Inflammatory macrophage (primary cell): ENCODE measurements around the gene RRP1B.
"Not testable (repeated sequence)": the region's sequence is repeated elsewhere in the genome, so short reads cannot be mapped to it uniquely, and the experiment has no call there.

Experiments used
- DNase-seq, 2 donors: peaks; one replicate each; pipeline ENCODE4 v3.0.0-alpha.2; 2020 to 2022

Gene RRP1B

DNA sequence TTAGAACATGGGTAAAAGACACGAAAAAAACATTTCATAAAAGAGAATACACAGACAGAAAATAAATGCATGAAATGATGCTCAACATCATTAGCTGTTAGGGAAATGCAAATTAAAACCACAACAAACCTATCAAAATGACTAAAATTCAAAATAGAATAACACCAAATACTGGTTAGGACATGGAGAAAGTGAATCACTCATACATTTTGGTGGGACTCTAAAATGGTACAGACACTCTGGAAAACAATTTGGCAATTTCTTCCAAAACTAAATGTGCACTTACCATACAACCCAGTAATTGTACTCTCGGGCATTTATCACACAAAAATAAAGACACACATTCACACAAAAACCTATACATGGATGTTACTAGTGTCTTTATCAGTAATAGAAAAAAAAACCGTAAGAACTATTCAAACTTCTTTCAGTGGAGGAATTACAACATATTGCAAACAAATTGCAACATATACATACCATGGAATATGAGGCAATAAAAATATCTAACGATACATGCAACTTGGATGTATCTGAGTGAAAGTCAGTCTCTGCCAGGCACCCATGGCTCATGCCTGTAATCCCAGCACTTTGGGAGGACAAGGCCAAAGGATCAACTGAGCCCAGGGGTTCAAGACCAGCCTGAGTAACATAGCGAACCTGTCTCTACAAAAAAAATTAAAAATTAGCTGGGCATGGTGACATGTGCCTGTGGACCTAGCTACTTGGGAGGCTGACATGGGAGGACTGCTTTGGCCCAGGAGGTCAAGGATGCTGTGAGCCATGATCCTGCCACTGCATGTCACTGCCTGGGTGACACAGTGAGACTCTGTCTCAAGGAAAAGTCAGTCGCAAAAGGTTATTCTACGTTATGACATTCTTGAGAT, 19.6 kb upstream of the RRP1B start:
- DNase-seq: peak in 1 of 2 donors; percentile 72

DNA sequence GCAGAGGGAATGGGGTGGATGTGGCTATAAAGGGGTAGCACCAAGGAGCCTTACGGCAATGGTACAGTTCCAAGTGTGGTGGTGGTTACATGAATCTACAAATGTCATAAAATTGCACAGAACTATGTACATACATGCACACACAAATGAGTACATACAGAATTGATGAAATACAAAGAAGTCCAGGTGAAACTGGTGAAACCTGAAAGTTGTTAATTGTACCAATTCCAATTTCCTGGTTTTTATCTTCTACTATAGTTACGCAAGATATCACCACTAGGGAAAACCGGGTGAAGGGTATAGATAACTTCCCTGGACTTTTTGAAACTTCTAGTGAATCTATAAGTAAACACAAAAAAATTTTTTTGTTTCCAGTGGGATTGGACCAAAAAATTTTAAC, 19.0 kb upstream of the RRP1B start:
- no peak for DNase-seq

DNA sequence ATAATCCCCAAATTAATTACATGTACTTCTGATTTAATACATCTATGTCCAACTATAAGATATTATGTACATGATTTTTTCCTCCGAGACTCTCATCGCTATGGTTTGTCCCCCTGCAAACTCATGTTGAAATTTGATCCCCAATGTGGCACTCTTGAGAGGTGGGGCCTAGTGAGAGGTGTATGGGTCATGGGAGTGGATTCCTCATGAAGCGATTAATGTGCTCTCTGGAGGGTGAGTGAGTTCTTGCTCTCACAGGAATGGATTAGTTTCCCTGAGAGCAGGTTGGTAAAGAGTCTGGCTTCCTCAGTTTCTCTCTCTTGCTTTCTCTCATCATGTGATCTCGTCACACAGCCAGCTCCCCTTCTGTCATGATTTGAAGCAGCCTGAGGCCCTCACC, 16.2 kb upstream of the RRP1B start:
- DNase-seq: no peak

DNA sequence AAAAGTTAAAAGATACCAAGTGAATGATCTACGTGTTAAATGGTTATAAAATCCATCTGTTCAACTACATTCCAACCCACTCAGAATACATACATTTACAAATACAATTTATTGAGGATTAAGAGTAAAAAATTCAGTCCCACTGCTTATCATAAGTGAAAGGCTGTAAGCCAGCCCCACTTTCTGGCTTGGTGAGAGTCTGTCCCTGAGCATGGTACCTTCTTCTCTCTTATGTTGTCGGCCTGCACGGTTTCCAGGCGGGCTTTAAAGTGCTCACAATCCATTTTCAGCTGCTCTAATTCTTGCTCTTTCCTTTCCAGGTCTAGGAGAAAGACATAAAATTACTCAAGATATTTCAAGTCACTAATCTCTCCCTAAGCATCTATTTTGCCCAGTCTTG, 15.3 kb upstream of the RRP1B start:
- DNase-seq: no peak

DNA sequence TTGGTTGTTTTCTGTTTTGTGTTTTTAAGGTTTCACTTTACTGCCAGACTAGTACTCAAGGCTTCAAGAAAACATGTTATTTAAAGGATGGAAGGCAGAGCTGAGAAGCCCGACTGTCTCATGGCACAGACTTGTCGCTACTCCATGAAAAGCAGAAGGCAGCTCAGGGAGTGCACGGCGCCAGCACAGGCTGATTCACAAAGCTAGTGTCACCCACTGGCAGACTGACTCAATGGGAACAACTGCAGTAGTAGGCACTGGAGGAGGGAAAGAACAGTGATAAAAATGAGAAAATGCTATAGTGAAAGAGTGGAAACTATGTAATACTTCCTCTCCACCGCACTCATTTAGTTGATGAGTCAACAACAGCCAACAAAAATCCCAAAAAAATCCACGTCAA, 14.8 kb upstream of the RRP1B start:
- DNase-seq: peak; percentile 17 to 64

DNA sequence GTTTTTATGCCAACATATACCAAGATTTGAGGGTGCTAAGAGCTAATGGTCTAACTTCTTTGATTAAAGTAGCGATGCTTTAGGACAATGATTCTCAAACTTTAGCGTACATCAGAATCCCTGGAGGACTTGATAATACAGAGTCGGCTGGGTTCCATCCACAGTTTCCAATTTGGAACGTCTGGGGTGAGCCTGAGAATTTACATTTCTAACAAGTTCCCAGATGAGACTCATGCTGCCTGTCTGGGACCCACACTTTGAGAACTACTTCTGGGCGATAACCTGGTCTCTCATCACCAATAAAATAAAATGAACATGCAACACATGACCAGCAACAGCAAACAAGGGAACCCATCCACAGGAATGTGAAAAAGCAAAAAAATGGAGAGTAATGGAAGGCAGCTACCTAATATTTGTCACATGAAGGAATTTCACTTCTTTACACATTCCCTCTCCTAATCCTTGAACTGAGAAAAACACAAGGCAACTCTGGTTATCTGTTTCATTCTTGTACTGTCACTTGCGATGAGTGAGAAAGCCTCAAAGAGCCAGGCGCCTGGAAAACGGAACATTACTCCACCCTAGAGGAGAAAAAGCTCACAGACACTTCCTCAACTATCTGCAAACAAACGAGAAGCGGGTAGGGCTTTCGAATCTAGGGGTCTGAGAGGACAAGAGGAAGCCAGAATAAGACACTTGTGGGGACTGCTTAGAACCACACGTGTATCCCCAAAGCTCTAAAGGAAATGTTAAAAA, 14.0 kb upstream of the RRP1B start:
- peak; percentile 89 to 90 for DNase-seq

DNA sequence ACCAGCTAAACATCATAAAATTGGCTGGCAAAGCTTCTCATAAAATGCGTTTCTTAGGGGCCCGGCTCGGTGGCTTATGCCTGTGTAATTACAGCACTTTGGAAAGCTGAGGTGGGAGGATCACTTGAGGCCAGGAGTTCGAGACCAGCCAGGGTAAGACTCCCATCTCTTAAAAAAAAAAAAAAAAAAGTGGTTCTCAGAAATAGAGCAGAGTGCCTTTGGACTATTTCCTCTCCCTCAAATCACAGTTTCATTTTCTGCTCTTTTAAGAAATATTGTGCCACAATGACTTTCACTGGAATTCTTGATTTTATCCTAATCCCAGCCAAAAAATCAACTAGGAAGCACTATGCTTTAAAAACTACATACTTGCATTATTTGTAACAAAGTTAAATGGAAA, 13.4 kb upstream of the RRP1B start:
- DNase-seq: no peak

DNA sequence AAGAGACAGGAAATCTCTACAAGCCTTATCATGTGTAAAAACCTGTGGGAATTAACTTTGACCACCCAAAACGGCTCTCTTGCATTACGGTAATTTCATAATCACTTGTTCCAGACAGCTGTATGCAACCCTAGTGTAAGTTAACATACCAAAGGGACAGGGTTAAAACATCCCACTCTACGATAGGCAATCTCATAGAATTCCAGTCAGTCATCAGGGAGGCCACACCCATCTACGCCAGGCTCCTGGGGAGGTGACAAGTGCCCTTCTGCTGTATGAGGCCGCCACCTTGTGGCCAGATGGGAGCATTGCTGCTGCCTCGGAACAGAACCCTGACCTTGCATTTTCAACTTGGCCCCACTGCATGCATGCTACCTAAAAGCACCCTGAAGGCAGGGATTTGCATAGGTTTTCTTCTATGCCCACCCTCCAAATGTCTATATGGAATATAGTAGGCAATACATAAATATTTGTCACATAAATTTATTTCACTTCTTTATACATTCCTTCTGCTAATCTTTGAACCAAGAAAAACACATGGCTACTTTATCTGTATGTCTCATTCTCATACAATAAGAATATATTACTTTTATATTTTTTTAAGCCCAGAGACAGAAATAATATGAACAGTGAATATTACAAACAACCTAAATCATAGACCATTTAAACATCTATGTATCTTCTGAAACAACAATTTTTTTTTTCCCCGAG, 12.7 kb upstream of the RRP1B start:
- DNase-seq: peak; percentile 89 to 92

DNA sequence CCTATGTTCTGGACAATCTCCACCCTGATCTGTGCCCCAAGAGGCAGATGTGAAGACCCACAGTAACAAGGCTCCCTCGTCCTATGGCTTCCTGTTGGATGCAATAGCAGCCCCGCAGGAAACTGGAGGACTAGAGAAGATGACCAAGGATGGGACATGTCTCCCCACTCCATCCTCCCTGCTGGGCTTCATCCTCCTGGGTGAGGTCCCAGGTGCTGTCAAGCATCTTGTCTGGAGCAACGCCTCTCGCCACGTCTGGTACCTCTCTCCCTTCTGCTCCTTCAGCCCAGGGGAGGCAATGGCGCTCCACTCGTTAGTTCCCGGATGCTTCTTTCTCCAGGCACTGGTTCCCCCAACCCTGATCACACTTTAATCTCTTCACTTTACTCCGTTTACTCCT, 11.2 kb upstream of the RRP1B start:
- DNase-seq: no peak

DNA sequence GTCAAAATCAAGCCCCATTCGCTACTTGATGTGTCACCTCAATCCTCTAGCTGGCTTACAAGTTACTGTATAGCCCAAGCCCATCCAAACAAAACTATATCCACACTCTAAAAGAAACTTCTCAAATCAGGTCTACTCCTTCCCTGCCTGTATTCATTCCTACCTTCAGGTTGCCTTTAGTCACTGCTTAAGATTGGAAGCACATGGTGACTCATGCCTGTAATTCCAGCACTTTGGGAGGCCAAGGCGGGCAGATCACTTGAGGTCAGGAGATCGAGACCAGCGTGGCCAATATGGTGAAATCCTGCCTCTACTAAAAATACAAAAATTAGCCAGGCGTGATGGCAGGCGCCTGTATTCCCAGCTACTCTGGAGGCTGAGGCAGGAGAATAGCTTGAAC, 7.4 kb upstream of the RRP1B start:
- DNase-seq: not testable (repeated sequence)

DNA sequence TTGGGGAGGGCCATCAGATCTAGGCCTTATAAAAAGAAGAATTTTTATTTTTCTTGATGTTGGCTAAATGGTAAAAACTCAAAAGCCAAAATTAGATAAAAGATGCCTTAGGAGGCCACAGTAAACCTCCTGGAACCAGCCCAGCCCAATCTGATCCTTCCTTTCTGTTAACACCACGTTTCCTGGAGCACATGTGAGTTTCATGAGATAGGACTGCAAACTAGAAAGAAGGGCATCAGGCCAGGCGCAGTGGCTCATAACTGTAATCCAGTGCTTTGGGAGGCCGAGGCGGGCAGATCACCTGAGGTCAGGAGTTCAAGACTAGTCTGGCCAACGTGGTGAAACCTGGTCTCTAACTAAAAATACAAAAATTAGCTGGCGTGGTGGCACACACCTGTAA, 6.7 kb upstream of the RRP1B start:
- DNase-seq: no peak

DNA sequence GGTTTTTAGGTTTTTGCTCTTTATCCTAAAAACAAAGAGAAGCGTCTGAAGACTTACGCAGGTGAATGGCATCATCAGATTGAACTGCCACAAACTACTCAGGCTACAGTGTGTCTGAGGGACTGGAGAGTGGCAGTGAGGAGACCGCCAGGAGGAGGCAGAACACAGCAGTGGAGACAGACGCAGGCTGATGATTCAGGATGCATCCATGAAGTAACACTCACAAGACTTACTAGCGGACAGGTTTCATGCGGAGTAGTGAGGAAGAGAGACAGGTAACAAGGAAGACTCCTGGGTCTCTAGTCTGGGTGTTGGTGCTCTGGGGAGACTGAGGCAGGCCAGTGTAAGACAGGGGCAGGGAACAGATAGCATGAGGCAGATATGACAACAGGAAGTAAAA, 5.7 kb upstream of the RRP1B start:
- DNase-seq: no peak

DNA sequence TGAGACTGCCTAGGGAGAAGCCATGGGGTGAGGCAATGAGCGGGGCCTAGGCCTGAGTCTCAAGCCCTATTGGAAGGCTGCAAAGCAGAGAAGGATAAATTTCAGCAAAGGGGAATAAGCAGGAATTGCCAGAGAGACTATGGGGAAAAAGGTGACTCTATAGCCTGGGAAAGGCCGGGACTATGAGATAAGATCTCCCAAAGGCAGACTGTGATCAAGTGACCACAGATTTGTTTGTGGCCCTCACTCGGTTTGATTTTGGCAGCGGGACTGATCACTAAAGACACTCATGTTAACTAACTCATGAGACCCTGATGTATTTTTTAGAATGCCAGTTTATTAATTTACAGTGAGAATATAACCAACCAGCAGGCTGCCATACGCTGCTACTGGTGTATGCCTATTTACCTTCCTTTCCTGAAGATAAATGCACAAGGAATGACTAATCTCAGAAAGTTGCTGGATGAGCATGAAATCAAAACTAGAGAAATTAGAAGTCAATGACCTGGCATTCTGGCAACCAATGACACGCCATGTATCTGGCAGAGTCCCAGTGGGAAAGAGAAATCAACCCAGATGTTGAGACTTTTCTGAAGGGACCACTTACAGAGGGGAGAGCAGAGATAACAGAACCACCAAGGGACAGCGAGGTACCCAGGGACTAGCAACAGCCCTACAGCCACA, 4.4 kb upstream of the RRP1B start:
- no peak for DNase-seq

DNA sequence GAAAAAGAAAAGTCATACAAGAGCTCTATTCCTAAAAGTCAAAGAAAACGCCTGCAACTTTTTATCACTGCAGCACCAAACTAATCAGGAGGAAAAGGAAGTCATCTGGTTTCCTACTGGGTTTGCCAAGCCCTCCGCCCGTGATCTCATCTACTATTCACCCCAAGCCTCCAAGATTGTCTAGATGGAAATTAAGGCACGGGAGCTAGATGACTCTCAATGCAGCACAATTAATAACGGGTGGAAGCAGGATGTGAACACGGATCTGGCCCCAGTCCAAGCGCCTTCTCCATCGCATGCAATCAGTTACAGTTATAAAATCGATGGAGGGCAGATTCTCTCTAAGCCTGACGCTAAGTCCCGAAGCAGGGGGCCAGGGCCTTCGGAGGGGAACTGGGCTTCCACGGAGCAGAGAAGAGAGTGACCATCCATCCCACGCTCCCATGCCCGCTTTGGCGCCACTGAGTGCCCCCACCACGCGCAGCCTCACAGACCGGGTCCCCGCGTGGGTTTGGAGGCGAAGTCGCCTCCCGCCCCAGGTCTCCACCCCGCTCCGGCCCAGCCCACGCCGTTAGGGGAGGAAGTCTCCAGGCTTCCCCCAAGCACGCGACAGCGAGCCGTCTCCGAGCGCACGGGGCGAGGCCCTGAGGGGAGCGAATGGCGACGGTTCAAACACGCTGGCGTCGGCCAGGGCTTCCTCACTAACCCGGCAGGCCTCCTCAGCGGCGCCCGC, 1.8 kb upstream of the RRP1B start:
- peak; percentile 29 to 30 for DNase-seq

DNA sequence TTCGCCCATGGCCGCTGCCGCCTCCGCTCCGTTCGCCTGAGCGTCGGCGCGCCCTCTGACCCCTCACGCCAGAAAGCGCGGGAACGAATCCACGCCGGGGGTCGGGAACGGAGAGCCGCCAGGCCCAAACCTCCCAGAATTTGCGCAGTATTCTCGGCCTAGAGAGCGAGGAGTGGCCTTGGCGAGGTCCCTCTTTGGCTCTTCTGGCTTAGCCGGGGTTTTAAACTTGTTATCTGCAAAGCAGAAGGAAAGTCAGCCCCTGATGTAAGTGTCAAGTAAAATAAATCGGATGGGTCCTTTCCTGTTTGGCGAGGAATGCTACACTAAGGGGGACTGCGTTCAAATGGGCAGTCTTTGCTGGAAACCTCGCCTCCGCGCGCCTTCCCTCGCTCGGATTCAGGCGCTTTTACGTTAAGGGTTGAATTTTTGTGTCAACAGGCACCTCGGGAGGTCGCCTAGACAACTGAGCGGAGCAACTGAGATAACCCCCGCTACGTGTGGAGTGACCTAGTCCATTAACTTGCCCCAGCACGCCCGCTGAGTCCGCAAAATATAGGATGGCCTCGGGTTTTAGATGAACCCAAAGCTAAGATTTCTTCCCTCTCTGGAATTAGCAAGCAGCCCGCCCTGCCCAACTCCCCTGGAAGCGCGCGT, 1.1 kb upstream of the RRP1B start:
- DNase-seq: no peak

DNA sequence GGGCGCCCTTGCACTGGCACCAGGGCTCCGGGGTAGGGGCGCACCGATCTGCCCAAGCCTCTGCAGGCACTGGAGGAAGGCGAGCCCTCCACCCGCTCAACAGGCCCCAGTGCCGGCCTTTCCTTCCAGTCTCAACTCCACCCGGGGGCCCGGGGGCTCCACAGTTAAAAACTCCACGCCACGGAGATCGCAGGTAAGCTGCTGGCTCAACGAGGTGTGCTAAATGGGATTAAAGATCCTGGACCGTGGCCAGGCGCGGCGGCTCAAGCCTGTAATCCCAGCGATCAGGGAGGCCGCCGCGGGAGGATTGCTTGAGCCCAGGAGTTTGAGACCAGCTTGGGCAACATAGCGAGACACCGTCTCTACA, 608 bp upstream of the RRP1B start:
- DNase-seq: no peak

DNA sequence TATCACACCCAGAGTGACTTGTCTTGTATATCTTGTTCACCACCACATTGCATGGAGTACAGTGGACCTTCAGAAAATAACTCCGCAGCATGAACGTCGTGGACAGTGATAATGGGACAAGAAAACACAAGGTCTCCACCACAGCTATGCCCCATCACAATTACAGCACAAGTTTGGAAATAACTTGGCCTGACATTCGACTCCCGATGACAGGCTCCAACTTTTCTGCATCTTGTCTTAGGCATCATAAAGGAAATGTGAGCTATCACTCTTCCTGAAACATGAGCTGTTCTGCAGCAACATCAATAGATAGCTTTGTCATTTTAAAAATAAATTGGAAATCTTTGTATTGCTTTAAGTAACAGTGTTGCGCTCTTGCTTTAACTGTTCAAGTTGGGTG, 2.9 kb downstream of the RRP1B start:
- DNase-seq: no peak

DNA sequence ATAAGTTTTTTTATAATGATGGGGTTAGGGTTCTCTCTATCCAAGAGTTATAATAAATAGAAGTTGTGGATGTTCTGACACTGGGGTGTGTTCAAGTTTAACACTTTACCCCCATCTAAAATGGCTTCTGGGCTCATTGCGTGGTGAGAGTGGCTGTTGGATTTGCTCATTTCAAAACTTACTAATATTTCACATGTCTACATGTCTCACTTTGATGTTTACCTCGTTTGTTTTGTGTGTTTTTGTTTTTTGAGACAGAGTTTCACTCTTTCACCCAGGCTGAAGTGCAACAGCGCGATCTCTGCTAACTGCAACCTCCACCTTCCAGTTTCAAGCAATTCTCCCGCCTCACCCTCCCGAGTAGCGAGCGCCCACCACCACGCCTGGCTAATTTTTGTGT, 3.7 kb downstream of the RRP1B start:
- DNase-seq: no peak

DNA sequence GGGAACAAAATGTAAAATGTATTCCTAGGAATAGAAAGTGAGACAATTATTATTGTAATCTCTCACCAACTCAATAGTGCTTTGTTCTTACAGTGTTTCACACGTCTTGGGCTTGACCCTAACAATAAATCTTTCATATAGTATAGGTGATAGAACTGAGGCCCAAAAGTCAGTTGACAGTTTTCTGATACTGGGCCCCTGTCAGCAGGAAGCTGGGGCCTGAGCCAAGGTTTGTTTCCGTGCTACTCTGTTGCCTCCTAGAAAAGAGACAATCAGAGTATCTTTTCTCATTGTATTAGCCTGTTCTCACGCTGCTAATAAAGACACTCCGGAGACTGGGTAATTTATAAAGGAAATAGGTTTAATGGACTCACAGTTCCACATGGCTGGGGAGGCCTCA, 5.0 kb downstream of the RRP1B start:
- DNase-seq: no peak

DNA sequence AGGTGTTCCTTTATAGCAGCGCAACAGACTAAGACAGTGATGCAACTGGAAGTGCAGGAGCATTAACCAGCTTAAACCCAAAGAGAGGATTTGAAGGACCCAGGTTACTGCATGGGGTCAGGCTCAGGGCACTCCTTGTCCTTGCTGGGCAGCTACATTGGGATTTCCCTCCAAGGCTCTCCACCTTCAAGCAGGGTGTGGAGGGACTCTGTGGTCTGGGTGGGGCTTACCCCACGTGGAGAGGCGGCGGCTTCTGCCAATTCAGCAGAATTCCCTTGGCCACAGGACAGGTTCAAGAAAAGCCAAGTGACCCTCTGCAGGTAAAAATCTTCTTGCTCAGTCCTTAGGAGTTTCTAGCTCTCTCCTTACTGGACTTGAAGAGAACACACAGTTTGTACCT, 6.5 kb downstream of the RRP1B start:
- DNase-seq: no peak

DNA sequence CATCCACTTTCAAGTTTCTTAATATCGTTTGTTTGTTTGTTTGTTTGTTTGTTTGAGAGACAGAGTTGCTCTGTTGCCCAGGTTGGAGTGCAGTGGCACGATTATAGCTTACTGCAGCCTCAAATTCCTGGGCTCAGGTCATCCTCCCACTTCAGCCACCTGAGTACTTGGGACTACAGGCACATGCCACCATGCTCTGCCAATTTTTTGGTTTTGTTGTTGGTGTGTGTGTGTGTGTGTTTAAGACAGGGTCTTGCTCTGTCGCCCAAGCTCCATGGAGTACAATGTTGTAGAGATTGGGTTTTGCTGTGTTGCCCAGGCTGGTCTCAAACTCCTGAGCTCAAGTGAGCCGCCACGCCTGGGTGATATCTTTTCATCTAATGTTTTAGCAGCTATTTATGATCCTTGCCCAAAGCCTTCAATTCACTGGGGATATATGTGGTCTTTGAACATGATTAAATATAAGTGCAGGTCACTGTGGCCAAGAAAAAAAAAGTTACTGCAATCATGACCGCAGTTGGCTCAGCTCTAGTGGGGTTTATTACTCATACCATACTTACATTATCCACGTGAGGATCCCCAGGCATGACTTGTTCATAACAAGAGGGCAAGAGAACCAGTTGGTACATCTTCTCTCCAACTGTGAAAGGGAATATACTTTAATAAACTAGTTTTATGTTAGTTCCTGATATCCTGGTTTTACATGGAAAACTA, 8.0 kb downstream of the RRP1B start:
- peak; percentile 19 to 38 for DNase-seq
